ENCODE results near the gene CUL9.

CUL9 gene

GRCh38 chr6:43269273-43270007 is 87.4 kb downstream of the CUL9 start:
- no peak overlapping the region for H3K9ac ChIP-seq (ENCODE audit: low read depth, low read length)
- peaks cover 11% of the 10 kb centered on the region for H3K4me1 ChIP-seq (ENCODE audit: insufficient read depth, low read length)
- peaks cover 67% of the 10 kb centered on the region for H3K27me3 ChIP-seq (ENCODE audit: insufficient read depth, low read length)
- H3K4me3 ChIP-seq (ENCODE audit: low read length): peak overlapping the region; percentile 39
- H3K36me3 ChIP-seq (ENCODE audit: insufficient read depth, low read length): no peaks in the 10 kb centered on the region
- no peak overlapping the region for H3K27ac ChIP-seq (ENCODE audit: low read depth, low read length)
- 8% methylated on average over 40 of the region's 44 CpGs for WGBS
- H3K9me3 ChIP-seq (ENCODE audit: insufficient read depth, low read depth, low read length): no peaks in the 10 kb centered on the region

GRCh38 chr6:43271103-43271815 is 89.3 kb downstream of the CUL9 start:
- H3K9ac ChIP-seq (ENCODE audit: low read depth, low read length): no peak overlapping the region
- H3K4me1 ChIP-seq (ENCODE audit: insufficient read depth, low read length): peaks cover 14% of the 10 kb centered on the region
- H3K4me3 ChIP-seq (ENCODE audit: low read length): no peak overlapping the region
- WGBS: 90% methylated on average over 8 of the region's 8 CpGs
- H3K27me3 ChIP-seq (ENCODE audit: insufficient read depth, low read length): peaks cover 85% of the 10 kb centered on the region
- no peak overlapping the region for H3K27ac ChIP-seq (ENCODE audit: low read depth, low read length)
- no peaks in the 10 kb centered on the region for H3K36me3 ChIP-seq (ENCODE audit: insufficient read depth, low read length)
- no peaks in the 10 kb centered on the region for H3K9me3 ChIP-seq (ENCODE audit: insufficient read depth, low read depth, low read length)

GRCh38 chr6:43271944-43272343 is 89.9 kb downstream of the CUL9 start:
- Histone ChIP-seq H3K4me1 (ENCODE audit: insufficient read depth, low read length) (peaks cover 21% of the 10 kb centered on the region), H3K36me3 (ENCODE audit: insufficient read depth, low read length) (no peaks in the 10 kb centered on the region), H3K4me3 (ENCODE audit: low read length) (no peak overlapping the region), H3K27ac (ENCODE audit: low read depth, low read length) (no peak overlapping the region), H3K27me3 (ENCODE audit: insufficient read depth, low read length) (peaks cover 92% of the 10 kb centered on the region), H3K9me3 (ENCODE audit: insufficient read depth, low read depth, low read length) (no peaks in the 10 kb centered on the region), H3K9ac (ENCODE audit: low read depth, low read length) (no peak overlapping the region)

GRCh38 chr6:43273707-43274106 is 91.7 kb downstream of the CUL9 start:
- Histone ChIP-seq H3K27me3 (ENCODE audit: insufficient read depth, low read length) (peaks cover 80% of the 10 kb centered on the region), H3K4me3 (ENCODE audit: low read length) (no peak overlapping the region)
- WGBS: 82% methylated on average over 2 of the region's 2 CpGs

More at GRCh38 chr6:43273707-43274106, 91.7 kb downstream of the CUL9 start:
- H3K4me1 ChIP-seq (ENCODE audit: insufficient read depth, low read length): peaks cover 19% of the 10 kb centered on the region
- H3K27ac ChIP-seq (ENCODE audit: low read depth, low read length): no peak overlapping the region
- no peaks in the 10 kb centered on the region for H3K36me3 ChIP-seq (ENCODE audit: insufficient read depth, low read length)
- no peaks in the 10 kb centered on the region for H3K9me3 ChIP-seq (ENCODE audit: insufficient read depth, low read depth, low read length)
- H3K9ac ChIP-seq (ENCODE audit: low read depth, low read length): no peak overlapping the region

Measured in HUES64 (cell line).